A549 (cell line): Measurements from ENCODE around the gene UCMA. TPM values are rescaled to one million over a fixed set of nuclear protein-coding genes. Genes with fewer than 3 reads are reported as not detected.

Experiments
- ATAC-seq, 2 experiments: fragments of 200-7000 bp in 1 of 2; fragments of >200 bp in 1 of 2; cut with Nextera tagmentation in 1 of 2; cut with Tn5 transposase in 1 of 2; 3 replicates each; pipeline versions ENCODE4 v1.8.0 to v1.9.1; 2018 to 2020; ENCODE audit warnings: mild to moderate bottlenecking in 1 of 2, moderate library complexity in 1 of 2
- CTCF ChIA-PET: fragments of 300-600 bp; sonication (Branson Sonifier 250); formaldehyde crosslinking; extraction: SDS; loops from one replicate; lab custom pipeline; 2021; ENCODE audit warnings: antibody characterized with exemption, inconsistent platforms; lab: Yijun Ruan, JAX
- POLR2A ChIA-PET: fragments of 350-600 bp; formaldehyde crosslinking; extraction: SDS; loops from one replicate; lab custom pipeline; 2021; ENCODE audit warnings: antibody characterized with exemption, inconsistent platforms; lab: Yijun Ruan, JAX
- DNase-seq, 2 experiments: peaks; one replicate each; pipeline versions ENCODE4 v3.0.0 to v3.0.0-alpha.2; 2011 to 2016; ENCODE audit warnings: low read depth in 1 of 2, low spot score in 1 of 2
- FAIRE-seq: peaks from 2 replicates; lab custom pipeline; 2011; peaks lifted over from hg19 to GRCh38; lab: Jason Lieb, UNC
- H3K27ac ChIP-seq, 2 experiments: fragments of >200 bp; sonication (Bioruptor Twin); formaldehyde crosslinking; 3 replicates each; pipeline ENCODE4 v1.5.1; 2016 to 2017
- H3K4me1 ChIP-seq: fragments of >200 bp; sonication (Bioruptor Twin); formaldehyde crosslinking; 3 replicates; pipeline ENCODE4 v1.6.1; 2016
- H3K4me2 ChIP-seq: fragments of >200 bp; sonication (Bioruptor Twin); formaldehyde crosslinking; 3 replicates; pipeline ENCODE4 v1.6.1; 2016
- H3K4me3 ChIP-seq: fragments of >200 bp; sonication (Bioruptor Twin); formaldehyde crosslinking; 3 replicates; pipeline ENCODE4 v1.5.1; 2016
- H3K9me3 ChIP-seq: fragments of >200 bp; sonication (Bioruptor Twin); formaldehyde crosslinking; 3 replicates; pipeline ENCODE4 v1.6.1; 2016
- GATA3 ChIP-seq: IDR thresholded peaks from 2 replicates; pipeline ENCODE4 v1.6.1; 2012; ENCODE audit warnings: borderline replicate concordance
- HDAC2 ChIP-seq: fragments of 200-600 bp; sonication (generic); IDR thresholded peaks from 2 replicates; pipeline ENCODE4 v1.6.1; 2016
- HEYL ChIP-seq: fragments of 250-450 bp; sonication (Bioruptor Pico); IDR thresholded peaks from 2 replicates; pipeline ENCODE4 v1.8.0; 2021; ENCODE audit warnings: mild to moderate bottlenecking, moderate library complexity
- HMGXB4 ChIP-seq: fragments of 250-450 bp; sonication (Bioruptor Pico); IDR thresholded peaks from 2 replicates; pipeline ENCODE4 v1.5.0; 2021; ENCODE audit warnings: mild to moderate bottlenecking, moderate library complexity, borderline replicate concordance
- HOXA7 ChIP-seq: fragments of 250-450 bp; sonication (Bioruptor Pico); IDR thresholded peaks from 2 replicates; pipeline ENCODE4 v1.5.0; 2020; ENCODE audit warnings: mild to moderate bottlenecking, moderate library complexity
- HOXB13 ChIP-seq: fragments of 250-450 bp; sonication (Bioruptor Pico); IDR thresholded peaks from 2 replicates; pipeline ENCODE4 v1.5.0; 2020; ENCODE audit warnings: low read depth, mild to moderate bottlenecking, moderate library complexity
- HOXB5 ChIP-seq: fragments of 250-450 bp; sonication (Bioruptor Pico); IDR thresholded peaks from 2 replicates; pipeline ENCODE4 v1.5.0; 2020; ENCODE audit warnings: mild to moderate bottlenecking, moderate library complexity
- KDM1A ChIP-seq: fragments of 200-600 bp; sonication (generic); IDR thresholded peaks from 2 replicates; pipeline ENCODE4 v1.6.1; 2016; ENCODE audit warnings: low read depth, mild to moderate bottlenecking
- NR3C1 ChIP-seq: fragments of >200 bp; sonication (Bioruptor Twin); formaldehyde crosslinking; IDR thresholded peaks from 3 replicates; pipeline ENCODE4 v1.6.1; 2017
- POLR2A ChIP-seq: IDR thresholded peaks from 2 replicates; pipeline ENCODE4 v1.6.1; 2012; ENCODE audit warnings: mild to moderate bottlenecking, low read length
- REST ChIP-seq: fragments of 200-600 bp; sonication (generic); IDR thresholded peaks from 2 replicates; pipeline ENCODE4 v1.6.1; 2016; ENCODE audit warnings: antibody characterized with exemption, mild to moderate bottlenecking, moderate library complexity
- RFX5 ChIP-seq: fragments of 450-650 bp; IDR thresholded peaks from 2 replicates; pipeline ENCODE4 v1.7.1; 2014; ENCODE audit warnings: antibody characterized with exemption, mild to moderate bottlenecking, moderate library complexity
- RNF2 ChIP-seq: fragments of 200-600 bp; sonication (generic); IDR thresholded peaks from 2 replicates; pipeline ENCODE4 v1.6.1; 2016; ENCODE audit warnings: low read depth, mild to moderate bottlenecking, antibody characterized with exemption, moderate library complexity, borderline replicate concordance
- SREBF2 ChIP-seq: fragments of 450-650 bp; IDR thresholded peaks from 2 replicates; pipeline ENCODE4 v1.6.1; 2014; ENCODE audit warnings: mild to moderate bottlenecking, moderate library complexity
- TFCP2L1 ChIP-seq: fragments of 250-450 bp; sonication (Bioruptor Pico); IDR thresholded peaks from 2 replicates; pipeline ENCODE4 v1.5.0; 2021; ENCODE audit warnings: mild to moderate bottlenecking
- USF2 ChIP-seq: fragments of 450-650 bp; IDR thresholded peaks from 2 replicates; pipeline ENCODE4 v1.6.1; 2014; ENCODE audit warnings: antibody characterized with exemption
- ZC3H11A ChIP-seq: fragments of 450-650 bp; IDR thresholded peaks from 2 replicates; pipeline ENCODE4 v1.6.1; 2014; ENCODE audit warnings: antibody characterized with exemption, mild to moderate bottlenecking
- whole genome bisulfite sequencing: methylation state at CpG from one replicate; pipeline ENCODE4 v1.1.6; 2017; ENCODE audit errors: missing lambda C conversion rate; 5-methylcytosine and 5-hydroxymethylcytosine counted together
- polyA plus RNA-seq, 4 experiments: library from polyadenylated mRNA; depleted of rRNA in 3 of 4; stranded (reverse); fragments of >200 nt; fragmentation: RNase III in 1 of 4; extraction: RNeasy Plus Mini Kit Qiagen cat#74134 plus additional on column Dnase treatment in 1 of 4; gene quantifications; 2 replicates in 3 of 4; 3 replicates in 1 of 4; pipeline ENCODE4 v1.2.3, GENCODE V29; 2011 to 2017

The UCMA gene
- polyA plus RNA-seq, 2 of the 4 experiments (the other 2 are of a cell fraction), result not detected

- no peaks in the 10 kb centered on the region for H3K9me3 ChIP-seq
- no peaks in the 10 kb centered on the region for H3K4me1 ChIP-seq
- POLR2A ChIA-PET, result no interaction called here
- WGBS, result 80% methylated on average over 8 of the region's 8 CpGs
- TF ChIP-seq SREBF2, result no peak
- TF ChIP-seq USF2, result no peak
- TF ChIP-seq ZC3H11A, result no peak
- TF ChIP-seq GATA3, result no peak
- no peak for TF ChIP-seq RNF2
- TF ChIP-seq HOXB5 (CRISPR knock-in tag), result no peak
- no peak for TF ChIP-seq KDM1A
- H3K4me2 ChIP-seq, result no peak overlapping the region
- H3K27ac ChIP-seq, result no peak overlapping the region
- CTCF ChIA-PET, result interaction anchor here (1.1 to 2.1 kb wide), 4 partner anchors 11 to 21 kb away, joined by 3 to 5 read pairs (median 4); no protein-coding TSS in a partner anchor
- no peak for ATAC-seq
- no peak for FAIRE-seq
- no peak overlapping the region for H3K4me3 ChIP-seq
- no peak for DNase-seq
Observed at GRCh38 chr10:13225601-13226000, 8.6 kb downstream of the UCMA start.

- H3K27ac ChIP-seq, result no peak overlapping the region
- no peak overlapping the region for H3K4me2 ChIP-seq
- H3K9me3 ChIP-seq, result no peaks in the 10 kb centered on the region
- WGBS, result 90% methylated on average over 7 of the region's 11 CpGs
- FAIRE-seq (no peak), DNase-seq (no peak), ATAC-seq (no peak)
- ChIA-PET POLR2A (no interaction called here), CTCF (interaction anchor here (0.5 to 2.1 kb wide), 4 partner anchors 9 to 1277 kb away, joined by 3 to 5 read pairs (median 4); no protein-coding TSS in a partner anchor)
- H3K4me1 ChIP-seq, result 0 out of 3 replicates have a peak, but pooled peaks cover 2% of the 10 kb centered on the region
- TF ChIP-seq HDAC2 (no peak), REST (peak; percentile 46; the same call in 1 of the 2 replicates)
- H3K4me3 ChIP-seq, result no peak overlapping the region
Observed at GRCh38 chr10:13224210-13224995, 9.8 kb downstream of the UCMA start.

- H3K4me3 ChIP-seq, result no peak overlapping the region
- DNase-seq, result no peak
- POLR2A ChIA-PET, result no interaction called here
- CTCF ChIA-PET, result no interaction called here
- H3K4me1 ChIP-seq, result 0 out of 3 replicates have a peak, but pooled peaks cover 2% of the 10 kb centered on the region
- 86% methylated on average over 9 of the region's 9 CpGs for WGBS
- FAIRE-seq, result no peak
- no peak for ATAC-seq
- TF ChIP-seq REST, result no peak
- TF ChIP-seq ZC3H11A, result no peak
- no peak for TF ChIP-seq HOXA7
- no peak for TF ChIP-seq HMGXB4 (CRISPR knock-in tag)
- no peak for TF ChIP-seq NR3C1
- TF ChIP-seq RFX5, result no peak
- TF ChIP-seq HOXB13, result no peak
- no peak for TF ChIP-seq HEYL (CRISPR knock-in tag)
- no peak for TF ChIP-seq TFCP2L1 (CRISPR knock-in tag)
- no peak for TF ChIP-seq POLR2A
- TF ChIP-seq, all 56 proteins: peak for 0
- Histone ChIP-seq H3K9me3 (no peaks in the 10 kb centered on the region), H3K27ac (no peak overlapping the region), H3K4me2 (no peak overlapping the region)
Observed at GRCh38 chr10:13223241-13223640, 10.9 kb downstream of the UCMA start.
